Prostate gland (tissue), 2 donors: Measurements from ENCODE around the gene CDK8. TPM values are rescaled to one million over a fixed set of nuclear protein-coding genes. Genes with fewer than 3 reads are reported as not detected.

ENCODE experiments used
- DNase-seq: peaks from one replicate; pipeline ENCODE4 v3.0.0-alpha.2; 2019; ENCODE audit warnings: low spot score
- H3K27ac ChIP-seq, 2 donors: fragments of 200-600 bp; sonication (generic); 2 replicates each; pipeline ENCODE4 v1.5.1; 2017 to 2019
- H3K27me3 ChIP-seq: fragments of 200-600 bp; sonication (generic); replicated peaks from 2 replicates; pipeline ENCODE4 v1.5.1; 2019; ENCODE audit not compliant: insufficient read depth
- H3K36me3 ChIP-seq, 2 donors: fragments of 200-600 bp; sonication (generic); 1 replicate in 1 of 2; 2 replicates in 1 of 2; pipeline versions ENCODE4 v1.5.1 to v1.8.1; 2017 to 2019
- H3K4me1 ChIP-seq: fragments of 200-600 bp; sonication (generic); replicated peaks from 2 replicates; pipeline ENCODE4 v1.5.1; 2019
- H3K4me3 ChIP-seq, 2 donors: fragments of 200-600 bp; sonication (generic); 2 replicates each; pipeline ENCODE4 v1.5.1; 2017 to 2019
- H3K9me3 ChIP-seq: fragments of 200-600 bp; sonication (generic); 2 replicates; pipeline ENCODE4 v1.5.1; 2017
- POLR2A ChIP-seq: fragments of 450-650 bp; IDR thresholded peaks from one replicate; pipeline ENCODE4 v1.6.1; 2016; ENCODE audit warnings: antibody characterized with exemption, mild to moderate bottlenecking
- POLR2AphosphoS5 ChIP-seq: sonication (generic); formaldehyde crosslinking; IDR thresholded peaks from one replicate; pipeline ENCODE4 v1.6.1; 2017; ENCODE audit warnings: antibody characterized with exemption
- WGBS: methylation state at CpG from one replicate; pipeline ENCODE4 v1.1.5; 2018; 5-methylcytosine and 5-hydroxymethylcytosine counted together
- intact Hi-C: fragments of 100-400 bp; cut with DNase I; formaldehyde crosslinking; loops from one replicate; pipeline ENCODE4 v1.14.2; 2022
- total RNA-seq, 2 donors: library from RNA; depleted of rRNA; stranded (reverse); fragments of >200 nt; gene quantifications; one replicate each; pipeline ENCODE4 v1.1.0, GENCODE V29; 2016
- TF ChIP-seq, protein P1 (sequence below), 4 experiments: fragments of 200-600 bp in 2 of 4; fragments of 450-650 bp in 2 of 4; sonication (generic) in 2 of 4; IDR thresholded peaks; 1 replicate in 3 of 4; 2 replicates in 1 of 4; pipeline ENCODE4 v1.5.1; 2016 to 2019; ENCODE audit warnings: antibody characterized with exemption in 4 of 4, mild to moderate bottlenecking in 2 of 4, moderate library complexity in 2 of 4

CDK8 gene
- total RNA-seq, 2 donors from 2014 or later, result 9.9 to 11.6 TPM

GRCh38 chr13:26422036-26422435 is 168.1 kb downstream of the CDK8 start:
- intact Hi-C loops, result loop anchor here (10.0 kb wide), 1 partner anchor 167 kb away; the partner anchor contains the start of gene CDK8
- TF ChIP-seq, protein P1, sequence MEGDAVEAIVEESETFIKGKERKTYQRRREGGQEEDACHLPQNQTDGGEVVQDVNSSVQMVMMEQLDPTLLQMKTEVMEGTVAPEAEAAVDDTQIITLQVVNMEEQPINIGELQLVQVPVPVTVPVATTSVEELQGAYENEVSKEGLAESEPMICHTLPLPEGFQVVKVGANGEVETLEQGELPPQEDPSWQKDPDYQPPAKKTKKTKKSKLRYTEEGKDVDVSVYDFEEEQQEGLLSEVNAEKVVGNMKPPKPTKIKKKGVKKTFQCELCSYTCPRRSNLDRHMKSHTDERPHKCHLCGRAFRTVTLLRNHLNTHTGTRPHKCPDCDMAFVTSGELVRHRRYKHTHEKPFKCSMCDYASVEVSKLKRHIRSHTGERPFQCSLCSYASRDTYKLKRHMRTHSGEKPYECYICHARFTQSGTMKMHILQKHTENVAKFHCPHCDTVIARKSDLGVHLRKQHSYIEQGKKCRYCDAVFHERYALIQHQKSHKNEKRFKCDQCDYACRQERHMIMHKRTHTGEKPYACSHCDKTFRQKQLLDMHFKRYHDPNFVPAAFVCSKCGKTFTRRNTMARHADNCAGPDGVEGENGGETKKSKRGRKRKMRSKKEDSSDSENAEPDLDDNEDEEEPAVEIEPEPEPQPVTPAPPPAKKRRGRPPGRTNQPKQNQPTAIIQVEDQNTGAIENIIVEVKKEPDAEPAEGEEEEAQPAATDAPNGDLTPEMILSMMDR (IDR thresholded peaks at IDR 0.05), result no peak
- DNase-seq, result no peak
- Histone ChIP-seq H3K36me3 (no peaks in the 10 kb centered on the region), H3K9me3 (no peaks in the 10 kb centered on the region), H3K4me3 (no peak overlapping the region), H3K27ac (no peak overlapping the region), H3K4me1 (no peaks in the 10 kb centered on the region), H3K27me3 (no peaks in the 10 kb centered on the region)
- 93% methylated on average over 7 of the region's 7 CpGs for WGBS

DNA sequence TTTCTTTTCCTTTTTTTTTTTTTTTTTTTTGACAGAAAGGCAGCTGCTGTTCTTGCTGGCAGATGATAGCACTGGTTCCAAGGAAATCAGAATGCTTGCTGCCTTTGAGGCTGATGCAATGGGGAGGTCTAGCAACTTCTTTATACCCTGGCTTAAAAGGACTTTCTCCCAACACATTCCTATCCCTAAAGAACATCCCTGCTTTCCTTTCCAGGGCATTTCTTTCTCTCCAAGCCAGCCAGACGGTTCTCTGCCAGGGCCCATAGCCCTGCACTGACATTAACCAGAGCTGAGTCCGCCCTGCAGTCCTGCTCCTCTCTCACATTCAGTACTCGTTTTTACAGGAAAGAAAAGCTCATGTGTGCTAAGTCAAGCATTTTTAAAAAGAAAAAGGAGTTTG is 169.7 kb downstream of the CDK8 start:
- no peaks in the 10 kb centered on the region for H3K4me1 ChIP-seq
- no peak overlapping the region for H3K4me3 ChIP-seq
- no peaks in the 10 kb centered on the region for H3K27me3 ChIP-seq
- intact Hi-C loops, result loop anchor here (10.0 kb wide), 1 partner anchor 169 kb away; the partner anchor contains the start of gene CDK8
- no peak for DNase-seq
- no peaks in the 10 kb centered on the region for H3K36me3 ChIP-seq
- peak overlapping the region; percentile 10 to 36 for H3K27ac ChIP-seq
- 45% methylated on average over 3 of the region's 3 CpGs for WGBS
- H3K9me3 ChIP-seq, result no peaks in the 10 kb centered on the region
- TF ChIP-seq, protein P1 (IDR thresholded peaks at IDR 0.05), result no peak
- no peak for TF ChIP-seq POLR2AphosphoS5
- TF ChIP-seq POLR2A, result no peak

- TF ChIP-seq, protein P1 (IDR thresholded peaks at IDR 0.05), result no peak
- TF ChIP-seq POLR2AphosphoS5 (no peak), POLR2A (no peak)
- 91% methylated on average over 14 of the region's 14 CpGs for WGBS
- Histone ChIP-seq H3K36me3 (no peaks in the 10 kb centered on the region), H3K27me3 (no peaks in the 10 kb centered on the region), H3K27ac (peak overlapping the region; percentile 10 to 36), H3K4me3 (no peak overlapping the region), H3K9me3 (no peaks in the 10 kb centered on the region), H3K4me1 (no peaks in the 10 kb centered on the region)
- intact Hi-C loops, result loop anchor here (10.0 kb wide), 1 partner anchor 169 kb away; the partner anchor contains the start of gene CDK8
- no peak for DNase-seq
Measured at GRCh38 chr13:26424181-26424580, 170.3 kb downstream of the CDK8 start.

GRCh38 chr13:26425443-26426358 is 171.8 kb downstream of the CDK8 start:
- H3K9me3 ChIP-seq, result no peaks in the 10 kb centered on the region
- intact Hi-C loops, result loop anchor here (10.0 kb wide), 1 partner anchor 171 kb away; the partner anchor contains the start of gene CDK8
- 19% methylated on average over 9 of the region's 9 CpGs for WGBS
- H3K27ac ChIP-seq, result peak overlapping the region; percentile 36 to 41
- no peaks in the 10 kb centered on the region for H3K36me3 ChIP-seq
- no peak overlapping the region for H3K4me3 ChIP-seq
- H3K27me3 ChIP-seq, result no peaks in the 10 kb centered on the region
- H3K4me1 ChIP-seq, result no peaks in the 10 kb centered on the region
- DNase-seq, result no peak
- no peak for TF ChIP-seq POLR2A
- no peak for TF ChIP-seq POLR2AphosphoS5
- TF ChIP-seq, protein P1 (IDR thresholded peaks at IDR 0.05), result no peak

- no peak for TF ChIP-seq POLR2AphosphoS5
- TF ChIP-seq POLR2A, result no peak
- TF ChIP-seq, protein P1 (IDR thresholded peaks at IDR 0.05), result no peak
- H3K4me1 ChIP-seq, result no peaks in the 10 kb centered on the region
- 68% methylated on average over 4 of the region's 4 CpGs for whole genome bisulfite sequencing
Measured at GRCh38 chr13:26433776-26434175, 179.8 kb downstream of the CDK8 start.

More at GRCh38 chr13:26433776-26434175, 179.8 kb downstream of the CDK8 start:
- H3K27ac ChIP-seq, result no peak overlapping the region
- no peak for DNase-seq
- intact Hi-C loops, result no loop called here
- no peaks in the 10 kb centered on the region for H3K36me3 ChIP-seq
- H3K27me3 ChIP-seq, result no peaks in the 10 kb centered on the region
- no peak overlapping the region for H3K4me3 ChIP-seq
- H3K9me3 ChIP-seq, result no peaks in the 10 kb centered on the region
